ENCODE data around the gene FNDC3B.

FNDC3B gene

GRCh38 chr3:172277151-172277652 lies 237.8 kb downstream of the FNDC3B start:
- in situ Hi-C loops (cut with MboI; ENCODE audit: low sequenced_read_pairs) = no loop called here

DNA sequence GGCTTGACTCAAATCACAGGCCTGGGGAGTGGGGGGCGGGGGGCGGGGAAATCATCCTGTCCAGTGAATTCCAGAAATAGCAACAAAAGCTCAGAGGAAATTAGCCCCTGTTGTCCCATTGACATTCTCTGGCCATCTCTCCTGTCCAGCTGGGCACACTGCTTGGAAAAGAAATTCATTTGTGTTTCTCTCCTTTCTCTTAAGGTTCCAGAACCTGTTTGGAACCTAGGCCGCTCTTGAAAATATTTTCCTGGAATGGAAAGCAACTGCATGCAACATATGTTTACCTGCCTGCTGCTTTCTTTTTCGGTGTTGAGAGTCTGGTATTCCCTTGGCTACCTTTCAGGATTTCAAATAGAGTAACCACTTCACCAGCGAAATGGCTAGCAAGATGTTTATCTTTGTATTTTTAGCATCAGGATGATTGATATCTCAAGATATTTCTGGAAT lies 239.8 kb downstream of the FNDC3B start:
- in situ Hi-C loops (cut with MboI; ENCODE audit: low sequenced_read_pairs) = no loop called here

DNA sequence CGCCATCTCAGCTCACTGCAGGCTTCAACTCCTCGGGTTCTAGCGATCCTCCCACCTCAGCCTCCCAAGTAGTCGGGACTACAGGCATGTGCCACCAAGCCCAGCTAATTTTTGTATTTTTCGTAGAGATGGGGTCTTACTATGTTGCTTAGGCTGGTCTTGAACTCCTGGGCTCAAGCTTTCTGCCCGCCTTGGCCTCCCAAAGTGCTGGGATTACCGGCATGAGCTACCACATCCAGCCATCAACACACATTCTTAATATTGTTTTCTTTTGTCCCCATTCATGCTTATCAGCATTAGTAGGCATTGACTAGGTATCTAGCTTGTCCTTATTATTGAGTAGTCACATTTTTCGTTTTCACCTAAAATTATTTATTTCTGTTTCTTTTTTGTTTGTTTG lies 240.6 kb downstream of the FNDC3B start:
- in situ Hi-C loops (cut with MboI; ENCODE audit: low sequenced_read_pairs) = no loop called here

DNA sequence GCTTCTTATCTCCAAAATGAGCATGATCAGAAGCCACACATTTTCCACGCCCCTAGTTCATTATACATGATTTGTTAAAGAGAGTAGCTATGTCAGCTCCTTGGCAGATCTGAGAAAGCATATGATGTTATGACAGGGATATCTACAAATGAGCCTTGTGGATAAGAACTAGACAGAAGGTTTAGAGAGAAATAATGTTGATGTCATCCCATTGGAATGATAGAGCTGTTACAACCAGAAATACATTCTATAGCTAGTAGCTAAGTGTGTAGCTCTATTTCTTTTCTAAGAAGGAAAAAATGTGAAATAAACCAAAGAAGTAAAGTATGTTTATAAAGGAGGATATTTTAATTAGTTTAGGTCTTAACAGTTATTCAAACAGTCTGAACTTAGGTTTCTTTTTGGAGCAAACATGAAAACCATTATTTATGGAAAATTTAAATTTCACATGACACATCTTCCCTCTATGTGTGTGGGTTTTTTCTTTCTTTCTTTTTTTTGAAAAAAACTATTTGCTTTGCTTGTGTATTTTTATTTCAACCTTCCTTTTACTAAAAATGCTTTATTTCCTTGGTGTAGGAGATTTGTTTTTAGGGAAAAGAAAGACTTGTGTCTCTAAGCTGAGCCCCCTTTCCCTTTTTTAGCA lies 241.2 kb downstream of the FNDC3B start:
- in situ Hi-C loops (cut with MboI; ENCODE audit: low sequenced_read_pairs) = no loop called here

DNA sequence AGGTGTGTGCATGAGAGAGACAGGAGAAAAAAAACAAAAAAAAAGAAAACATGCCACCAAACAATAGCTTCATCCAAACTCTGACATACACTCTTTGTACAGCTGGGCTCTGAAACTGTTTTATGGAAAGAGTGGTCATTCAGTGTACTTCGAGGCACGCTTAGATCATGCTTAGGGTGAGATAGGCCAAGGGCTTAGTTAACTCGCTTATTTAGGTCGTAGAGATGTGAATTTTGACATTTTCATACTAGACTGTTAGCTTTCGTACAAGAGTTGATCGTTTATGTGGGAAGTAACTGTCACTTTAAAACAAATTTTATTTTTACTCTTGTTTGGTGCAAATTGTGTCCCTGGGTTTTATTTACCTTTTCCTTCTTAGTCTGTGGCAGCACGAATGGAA lies 242.5 kb downstream of the FNDC3B start:
- in situ Hi-C loops (cut with MboI; ENCODE audit: low sequenced_read_pairs) = no loop called here

- in situ Hi-C loops (cut with MboI; ENCODE audit: low sequenced_read_pairs) = no loop called here
These were observed 243.5 kb downstream of the FNDC3B start for GRCh38 chr3:172282850-172283249.

DNA sequence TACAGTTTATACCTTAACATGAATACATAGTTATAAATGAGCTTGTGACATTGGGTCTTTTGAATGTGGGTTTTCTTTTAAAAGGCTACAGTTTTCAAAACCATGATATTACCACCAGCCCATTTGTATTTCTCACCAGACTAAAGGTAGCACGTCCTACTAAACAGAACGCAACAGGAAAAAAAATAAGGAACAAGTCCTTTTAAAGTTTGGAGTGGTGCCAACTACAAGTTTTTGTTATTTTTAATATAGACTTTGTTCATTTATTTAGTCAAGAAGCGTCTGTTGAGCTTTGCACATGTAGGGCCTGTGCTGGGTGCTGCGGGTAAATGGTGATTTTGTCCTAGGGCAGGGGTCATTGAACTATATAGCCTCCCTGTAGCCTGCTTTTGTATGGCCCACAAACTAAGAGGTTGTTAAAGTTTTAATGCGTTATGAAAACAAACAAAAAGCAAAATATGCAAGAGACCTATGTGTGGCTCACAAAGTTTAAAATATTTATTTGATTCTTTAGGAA lies 244.5 kb downstream of the FNDC3B start:
- in situ Hi-C loops (cut with MboI; ENCODE audit: low sequenced_read_pairs) = no loop called here

GRCh38 chr3:172285844-172286243 lies 246.5 kb downstream of the FNDC3B start:
- in situ Hi-C loops (cut with MboI; ENCODE audit: low sequenced_read_pairs) = no loop called here

DNA sequence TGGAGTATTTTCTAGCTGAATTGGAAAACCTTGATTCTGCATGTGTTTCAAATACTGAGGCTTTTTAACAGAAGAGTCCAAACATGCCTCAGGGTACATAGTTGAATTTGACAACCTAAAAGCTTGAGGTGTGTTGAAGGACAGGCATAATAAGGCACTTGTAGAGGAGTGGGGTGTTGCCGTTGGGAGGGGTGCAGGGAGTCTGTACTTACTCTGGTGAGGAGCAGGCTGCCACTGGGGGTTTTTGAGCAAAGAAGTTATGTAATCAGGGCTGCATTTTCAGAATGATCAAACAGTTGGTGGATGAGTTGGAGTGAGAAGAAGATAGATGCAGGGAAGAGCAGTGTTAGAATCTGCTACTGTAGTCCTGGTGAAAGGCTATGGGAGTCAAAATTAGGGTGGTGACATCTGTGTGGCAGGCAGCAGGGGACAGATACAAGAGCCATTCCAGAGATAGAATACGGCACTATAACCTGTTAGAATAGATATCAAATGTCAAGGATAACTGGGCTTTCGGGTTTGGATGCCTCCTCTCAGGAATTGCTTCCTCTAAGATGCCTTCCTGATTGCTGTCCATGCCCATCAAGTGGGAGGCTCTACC lies 247.3 kb downstream of the FNDC3B start:
- in situ Hi-C loops (cut with MboI; ENCODE audit: low sequenced_read_pairs) = no loop called here

DNA sequence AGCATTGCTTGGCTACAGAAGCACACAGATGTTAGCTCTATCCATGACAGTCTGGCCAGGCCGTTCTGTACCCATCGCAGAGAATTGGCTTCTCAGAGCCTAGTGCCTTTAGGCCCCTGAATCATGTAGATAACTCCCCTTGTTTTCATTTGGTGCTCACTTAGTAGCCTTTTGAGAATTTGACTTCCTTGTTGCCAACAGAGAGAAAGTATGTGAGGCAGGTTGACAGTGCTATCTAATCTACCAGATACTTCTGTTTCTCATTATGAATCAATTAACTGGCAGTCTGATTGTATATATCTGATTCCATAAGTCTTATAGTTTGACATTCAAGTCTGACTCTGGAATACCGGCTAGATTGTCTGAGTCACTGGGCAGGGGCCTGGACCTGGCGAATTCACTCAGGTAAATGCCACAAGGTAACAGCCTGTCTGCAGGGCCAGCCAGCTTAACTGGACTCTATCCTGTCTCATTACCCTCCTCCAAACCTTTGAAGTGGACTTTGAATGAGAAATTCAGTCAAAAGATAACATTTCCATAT lies 248.6 kb downstream of the FNDC3B start:
- in situ Hi-C loops (cut with MboI; ENCODE audit: low sequenced_read_pairs) = no loop called here

DNA sequence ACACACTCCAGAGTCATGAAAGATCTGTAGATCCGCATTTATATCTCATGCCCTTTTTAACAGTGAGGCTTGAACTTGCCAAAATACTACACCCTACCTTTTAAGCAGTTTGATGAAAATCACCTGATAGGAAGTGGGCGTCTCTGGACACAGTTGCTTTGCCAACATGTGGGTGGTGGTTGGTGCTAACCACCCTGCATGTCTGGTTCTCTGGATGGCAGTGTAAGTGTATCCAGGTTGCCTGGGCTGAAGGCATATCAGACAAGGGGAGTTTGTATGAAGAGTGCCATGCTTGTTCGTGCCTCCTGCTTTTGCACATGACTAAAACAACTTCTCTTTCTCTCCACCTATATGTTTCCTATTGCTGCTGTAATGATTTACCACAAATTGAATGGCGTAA lies 249.3 kb downstream of the FNDC3B start:
- in situ Hi-C loops (cut with MboI; ENCODE audit: low sequenced_read_pairs) = no loop called here

GRCh38 chr3:172289583-172289982 lies 250.2 kb downstream of the FNDC3B start:
- in situ Hi-C loops (cut with MboI; ENCODE audit: low sequenced_read_pairs) = no loop called here

DNA sequence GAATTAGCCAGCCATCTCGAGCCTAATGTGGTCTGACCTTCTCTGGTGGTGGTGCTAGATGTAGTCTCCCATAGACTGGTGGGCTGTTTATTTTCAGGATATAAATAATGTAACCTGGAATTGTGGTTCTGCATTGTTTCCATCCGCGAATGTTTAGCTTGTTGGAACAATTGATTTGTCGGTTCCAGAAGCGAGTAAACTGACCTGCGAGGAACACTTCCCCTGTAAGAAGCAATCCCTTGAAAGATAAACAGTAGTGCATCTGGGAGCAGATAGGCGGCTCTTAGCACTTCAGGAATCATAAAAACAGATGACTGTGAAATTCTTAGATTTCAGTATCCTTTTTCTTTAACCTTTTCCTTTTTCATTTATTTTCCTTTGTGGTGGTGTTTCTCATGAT lies 251.1 kb downstream of the FNDC3B start:
- in situ Hi-C loops (cut with MboI; ENCODE audit: low sequenced_read_pairs) = no loop called here

DNA sequence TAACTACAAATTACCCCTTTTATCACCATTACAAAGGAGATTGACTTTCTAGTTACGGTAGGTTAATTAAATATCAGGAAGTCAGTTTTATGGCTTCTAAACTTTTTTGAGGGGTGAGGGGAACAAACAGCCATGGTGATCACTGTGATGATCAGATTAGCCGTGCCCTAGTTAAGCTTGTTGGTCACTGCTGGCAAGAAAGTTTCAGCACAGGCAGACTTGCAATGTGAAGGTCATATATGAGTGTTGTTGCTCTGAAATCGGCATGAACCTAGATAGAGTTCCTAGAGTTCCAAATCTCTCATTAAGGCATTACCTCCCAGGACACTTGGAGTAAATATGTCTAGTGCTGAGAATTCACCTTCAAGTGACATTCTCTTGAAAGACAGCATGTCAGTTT lies 252.3 kb downstream of the FNDC3B start:
- in situ Hi-C loops (cut with MboI; ENCODE audit: low sequenced_read_pairs) = no loop called here

DNA sequence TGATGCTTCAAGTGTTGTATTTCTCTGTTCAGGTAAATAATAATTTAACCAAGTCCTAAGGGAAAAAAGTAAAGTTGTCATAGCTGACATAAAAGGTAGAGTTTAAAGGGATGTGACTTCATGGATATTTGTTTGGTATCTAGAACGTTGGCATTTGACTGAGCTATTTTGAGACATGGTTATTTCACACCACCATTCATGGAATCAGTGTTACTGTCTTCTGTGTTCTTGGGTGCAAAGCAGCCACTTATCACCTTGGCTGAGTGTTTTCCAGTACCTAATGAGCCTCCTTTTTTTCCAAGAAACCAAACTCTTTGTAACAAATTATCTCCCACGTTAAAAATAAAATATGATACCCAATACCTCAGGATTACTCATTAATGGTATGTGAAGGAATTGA lies 253.0 kb downstream of the FNDC3B start:
- in situ Hi-C loops (cut with MboI; ENCODE audit: low sequenced_read_pairs) = no loop called here

DNA sequence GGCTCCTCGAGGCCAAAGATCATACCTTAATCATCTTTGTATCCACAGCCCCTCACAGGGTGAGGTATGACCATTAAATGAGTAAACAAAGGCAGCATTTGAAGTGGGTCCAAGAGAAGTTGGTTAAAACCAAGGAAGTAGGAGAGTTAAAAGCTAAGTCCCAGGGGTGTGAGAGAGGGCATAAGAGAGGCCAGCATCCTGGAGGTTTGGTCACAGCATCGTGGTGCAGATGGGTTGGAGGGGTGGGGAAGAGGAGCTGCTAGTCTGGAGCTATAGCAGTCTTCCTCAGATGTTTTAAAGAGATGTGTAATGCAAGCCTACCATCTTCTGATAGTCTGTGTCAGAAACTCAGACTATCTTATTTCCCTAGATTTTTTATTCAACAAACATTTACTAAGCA lies 253.7 kb downstream of the FNDC3B start:
- in situ Hi-C loops (cut with MboI; ENCODE audit: low sequenced_read_pairs) = no loop called here

- in situ Hi-C loops (cut with MboI; ENCODE audit: low sequenced_read_pairs) = no loop called here
These were observed 254.9 kb downstream of the FNDC3B start for GRCh38 chr3:172294223-172294806.

DNA sequence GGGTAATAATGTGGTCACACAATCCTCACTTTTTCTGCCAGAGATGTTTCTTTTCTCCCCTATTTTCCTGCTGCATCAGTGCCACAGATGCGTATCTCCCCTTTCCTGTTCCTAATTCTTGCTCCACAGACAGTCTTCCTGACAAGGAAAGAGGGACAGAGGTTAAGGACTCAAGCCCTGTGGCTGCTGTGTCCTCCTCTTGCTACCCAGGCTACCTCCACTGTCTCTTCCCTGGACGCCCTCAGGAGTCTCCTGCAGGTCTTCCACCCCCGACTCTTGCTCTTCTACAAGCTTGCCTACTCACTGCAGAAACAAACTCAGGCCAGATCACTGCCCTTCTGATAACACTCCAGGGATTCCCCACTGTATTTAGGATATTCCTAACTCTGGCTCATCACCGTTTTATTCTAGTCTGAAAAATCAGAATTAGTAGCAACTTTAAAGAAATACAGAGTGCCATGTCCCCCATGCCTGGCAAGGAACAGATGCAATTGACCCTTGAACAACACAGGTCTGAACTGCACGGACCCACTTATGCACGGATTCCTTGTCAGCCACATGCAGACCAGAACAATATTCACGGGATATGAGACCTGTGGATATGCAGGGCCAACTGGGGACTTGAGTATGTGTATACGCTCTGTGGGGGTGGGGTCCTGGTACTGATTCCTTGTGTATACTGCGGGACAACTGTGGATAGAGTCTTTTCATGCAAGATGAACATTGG lies 257.0 kb downstream of the FNDC3B start:
- in situ Hi-C loops (cut with MboI; ENCODE audit: low sequenced_read_pairs) = no loop called here

DNA sequence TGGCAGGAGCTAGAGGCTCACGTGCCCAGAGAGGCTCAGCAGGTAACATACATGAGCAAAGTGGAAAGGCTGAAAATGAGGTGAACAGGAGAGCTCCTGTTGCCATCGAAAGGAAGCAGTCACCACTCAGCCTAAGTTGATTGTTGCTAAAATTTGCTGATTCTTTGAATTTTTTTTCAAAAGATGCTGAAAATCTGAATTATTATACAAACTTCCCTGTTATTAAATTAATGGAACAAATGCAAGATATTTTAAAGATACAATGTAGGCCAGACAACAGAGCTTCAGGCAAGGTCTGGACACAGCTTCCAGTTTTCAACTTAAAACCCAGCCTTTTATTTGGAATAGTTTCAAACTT lies 257.6 kb downstream of the FNDC3B start:
- in situ Hi-C loops (cut with MboI; ENCODE audit: low sequenced_read_pairs) = no loop called here

GRCh38 chr3:172298247-172298646 lies 258.9 kb downstream of the FNDC3B start:
- in situ Hi-C loops (cut with MboI; ENCODE audit: low sequenced_read_pairs) = no loop called here

- in situ Hi-C loops (cut with MboI; ENCODE audit: low sequenced_read_pairs) = no loop called here
These were observed 260.8 kb downstream of the FNDC3B start for GRCh38 chr3:172300187-172300586.

All from HL-60/S4 treated with phorbol 12-myristate 13-acetate at 8.2 ng/mL for 4 days and 3 days (cell line).